Calu3 (cell line): ENCODE measurements around the gene HIC2. TPM values are rescaled to one million over a fixed set of nuclear protein-coding genes. Genes with fewer than 3 reads are reported as not detected.

Source experiments
- BruUV-seq: library from RNA; stranded (reverse); fragments of 400-500 nt; replicated peaks from 2 replicates; lab custom pipeline; 2021; lab: Mats Ljungman, UMichigan
- CTCF ChIA-PET: fragments of 300-600 bp; sonication (Branson Sonifier 250); formaldehyde crosslinking; loops from one replicate; lab custom pipeline; 2022; ENCODE audit warnings: antibody characterized with exemption; lab: Charles Lee
- DNase-seq: peaks from one replicate; pipeline ENCODE4 v3.0.0; 2022
- H3K27ac Mint-ChIP-seq: one replicate; pipeline ENCODE4 v1.8.0; 2022; ENCODE audit warnings: mixed read lengths; ENCODE audit not compliant: unreplicated experiment
- H3K27me3 Mint-ChIP-seq: one replicate; pipeline ENCODE4 v1.8.0; 2022; ENCODE audit warnings: mixed read lengths; ENCODE audit not compliant: unreplicated experiment
- H3K36me3 Mint-ChIP-seq: one replicate; pipeline ENCODE4 v1.8.0; 2022; ENCODE audit warnings: mild to moderate bottlenecking, moderate library complexity, mixed read lengths; ENCODE audit not compliant: insufficient read depth, unreplicated experiment
- H3K4me1 Mint-ChIP-seq: one replicate; pipeline ENCODE4 v1.8.0; 2022; ENCODE audit warnings: mild to moderate bottlenecking, low read depth, mixed read lengths; ENCODE audit not compliant: unreplicated experiment
- H3K4me3 Mint-ChIP-seq: one replicate; pipeline ENCODE4 v1.8.0; 2022; ENCODE audit warnings: mild to moderate bottlenecking, low read depth, moderate library complexity, mixed read lengths; ENCODE audit not compliant: unreplicated experiment
- H3K9me3 Mint-ChIP-seq: one replicate; pipeline ENCODE4 v1.8.0; 2022; ENCODE audit warnings: low read depth, mixed read lengths; ENCODE audit not compliant: unreplicated experiment
- intact Hi-C: fragments of 100-400 bp; cut with micrococcal nuclease; formaldehyde crosslinking; loops from one replicate; pipeline ENCODE4 v1.10.0; 2022; ENCODE audit not compliant: unreplicated experiment
- total RNA-seq: library from RNA; stranded (reverse); gene quantifications from 2 replicates; pipeline ENCODE4 v1.2.3, GENCODE V29; 2022
- TF ChIP-seq, protein P1 (sequence below): fragments of 200-600 bp; IDR thresholded peaks from one replicate; pipeline ENCODE4 v1.8.0; 2022; ENCODE audit warnings: antibody characterized with exemption; ENCODE audit not compliant: unreplicated experiment

Gene HIC2
- total RNA-seq, 1 experiment from 2014 or later = 7.7 TPM

DNA sequence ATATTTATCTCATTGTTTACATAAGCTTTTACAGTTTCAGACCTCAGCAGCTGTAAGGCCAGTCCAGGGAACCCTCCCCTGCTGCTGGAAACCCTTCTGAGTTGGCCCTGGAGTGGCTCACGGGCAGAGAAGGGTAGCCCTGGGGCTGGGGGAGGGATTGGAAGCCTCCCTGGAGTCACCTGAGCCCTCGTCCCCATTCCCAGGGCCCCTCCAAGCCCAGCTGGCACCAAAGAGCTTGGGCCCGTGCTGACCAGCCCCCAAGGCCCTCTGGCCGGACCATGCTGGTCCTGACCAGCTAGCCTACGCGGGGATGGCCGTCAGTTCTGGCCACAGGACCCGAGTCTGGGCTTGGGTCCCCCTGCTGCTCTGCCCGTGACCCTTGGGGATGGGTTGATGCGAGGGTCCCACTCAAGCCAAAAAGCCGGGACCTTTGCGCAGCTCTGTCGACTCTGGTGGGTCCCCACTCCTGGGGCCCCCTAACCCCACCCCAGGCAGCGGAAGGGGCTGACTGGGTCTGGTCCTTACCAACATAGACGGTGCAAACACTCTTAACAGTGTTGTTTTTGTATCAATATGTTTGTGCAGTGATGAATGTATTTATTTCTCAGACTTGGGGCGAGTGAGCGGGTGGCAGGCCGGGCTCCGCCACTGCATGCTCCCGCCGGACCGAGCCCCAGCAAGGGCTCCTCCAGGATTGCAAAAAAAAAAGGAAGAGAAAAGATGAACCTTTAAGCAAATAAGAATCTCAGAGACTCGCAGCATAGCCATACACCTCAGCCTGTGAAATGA, 32.6 kb downstream of the HIC2 start:
- BruUV-seq = no TSS peak
- CTCF ChIA-PET = interaction anchor here (0.6 kb wide), 1 partner anchor 486 kb away, joined by 3 read pairs; no protein-coding TSS in a partner anchor

DNA sequence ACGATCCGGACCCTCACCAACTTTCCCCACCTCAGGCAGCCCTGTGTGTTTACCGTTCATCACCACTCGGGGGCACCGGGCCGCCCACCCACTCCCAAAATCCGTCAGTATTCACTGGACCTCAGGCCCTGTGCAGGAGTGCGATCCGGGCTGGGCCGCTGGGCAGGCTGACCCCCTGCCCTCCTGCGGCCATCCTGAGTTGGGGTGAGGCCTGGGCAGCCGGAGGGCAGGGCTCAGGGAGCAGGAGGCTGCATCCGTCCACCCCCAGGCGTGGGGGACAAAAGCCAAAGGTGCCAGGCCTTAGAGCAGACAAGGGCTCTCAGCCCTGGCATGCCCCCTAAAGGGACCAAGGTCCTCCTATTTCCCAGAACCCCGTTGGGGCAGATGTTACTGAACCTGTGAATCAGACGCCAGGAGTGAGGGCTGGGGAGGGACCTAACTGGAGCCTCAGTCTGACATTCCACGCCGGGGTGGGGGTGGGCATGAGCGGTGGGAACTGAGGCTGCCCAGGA, 33.2 kb downstream of the HIC2 start:
- Mint-ChIP-seq H3K27me3 (no peaks in the 10 kb centered on the region), H3K27ac (no peak overlapping the region), H3K36me3 (peaks cover 10% of the 10 kb centered on the region), H3K4me1 (no peaks in the 10 kb centered on the region), H3K4me3 (no peak overlapping the region), H3K9me3 (no peaks in the 10 kb centered on the region)
- TF ChIP-seq, protein P1, sequence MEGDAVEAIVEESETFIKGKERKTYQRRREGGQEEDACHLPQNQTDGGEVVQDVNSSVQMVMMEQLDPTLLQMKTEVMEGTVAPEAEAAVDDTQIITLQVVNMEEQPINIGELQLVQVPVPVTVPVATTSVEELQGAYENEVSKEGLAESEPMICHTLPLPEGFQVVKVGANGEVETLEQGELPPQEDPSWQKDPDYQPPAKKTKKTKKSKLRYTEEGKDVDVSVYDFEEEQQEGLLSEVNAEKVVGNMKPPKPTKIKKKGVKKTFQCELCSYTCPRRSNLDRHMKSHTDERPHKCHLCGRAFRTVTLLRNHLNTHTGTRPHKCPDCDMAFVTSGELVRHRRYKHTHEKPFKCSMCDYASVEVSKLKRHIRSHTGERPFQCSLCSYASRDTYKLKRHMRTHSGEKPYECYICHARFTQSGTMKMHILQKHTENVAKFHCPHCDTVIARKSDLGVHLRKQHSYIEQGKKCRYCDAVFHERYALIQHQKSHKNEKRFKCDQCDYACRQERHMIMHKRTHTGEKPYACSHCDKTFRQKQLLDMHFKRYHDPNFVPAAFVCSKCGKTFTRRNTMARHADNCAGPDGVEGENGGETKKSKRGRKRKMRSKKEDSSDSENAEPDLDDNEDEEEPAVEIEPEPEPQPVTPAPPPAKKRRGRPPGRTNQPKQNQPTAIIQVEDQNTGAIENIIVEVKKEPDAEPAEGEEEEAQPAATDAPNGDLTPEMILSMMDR = no peak
- intact Hi-C loops = no loop called here
- DNase-seq = no peak
- BruUV-seq = no TSS peak
- CTCF ChIA-PET = no interaction called here

More for the DNA sequence above, 32.6 kb downstream of the HIC2 start:
- Mint-ChIP-seq H3K4me3 (no peak overlapping the region), H3K27me3 (no peaks in the 10 kb centered on the region), H3K27ac (no peak overlapping the region), H3K9me3 (no peaks in the 10 kb centered on the region), H3K36me3 (peaks cover 10% of the 10 kb centered on the region), H3K4me1 (no peaks in the 10 kb centered on the region)
- intact Hi-C loops = no loop called here
- no peak for DNase-seq
- TF ChIP-seq, protein P1 = no peak

DNA sequence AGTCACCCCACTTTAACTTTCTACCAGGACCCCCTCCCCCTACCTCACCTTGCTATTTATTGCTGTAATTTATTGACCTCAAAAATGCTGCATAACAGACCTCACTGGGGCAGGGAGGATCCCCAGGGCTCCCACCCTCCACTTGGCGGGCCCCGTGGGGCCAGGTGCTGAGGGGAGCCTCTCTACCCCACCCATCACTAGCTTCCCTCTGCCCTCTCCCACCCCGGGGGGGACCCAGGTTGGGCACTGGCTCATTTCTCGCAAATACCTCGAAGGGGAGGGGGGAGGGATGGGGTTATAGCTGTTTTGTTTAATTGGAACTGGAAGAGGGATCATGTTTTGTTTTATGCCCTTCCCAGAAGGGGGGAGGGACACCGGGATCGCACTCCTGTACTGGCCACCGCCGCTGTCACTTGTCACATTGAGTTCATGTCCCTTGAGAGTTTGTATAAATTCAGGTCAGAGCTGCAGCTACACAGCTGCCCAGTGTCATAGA, 33.7 kb downstream of the HIC2 start:
- H3K27ac Mint-ChIP-seq = no peak overlapping the region
- CTCF ChIA-PET = no interaction called here

More for the DNA sequence above, 33.7 kb downstream of the HIC2 start:
- Mint-ChIP-seq H3K36me3 (peaks cover 6% of the 10 kb centered on the region), H3K27me3 (no peaks in the 10 kb centered on the region), H3K9me3 (no peaks in the 10 kb centered on the region), H3K4me1 (no peaks in the 10 kb centered on the region), H3K4me3 (no peak overlapping the region)
- intact Hi-C loops = no loop called here
- TF ChIP-seq, protein P1 = no peak
- DNase-seq = no peak
- no TSS peak for BruUV-seq
